HG03575 (cell line): Measurements from ENCODE around the gene SLC16A11.
"Not testable (repeated sequence)": the region's sequence is repeated elsewhere in the genome, so short reads cannot be mapped to it uniquely, and the experiment has no call there.

Source experiments
- ATAC-seq: cut with Tn5 transposase; IDR thresholded peaks from one replicate; pipeline ENCODE4 v1.9.1; 2021; ENCODE audit not compliant: unreplicated experiment, insufficient number of reproducible peaks, low FRiP score; ENCODE audit errors: extremely low read depth

The SLC16A11 gene, protein sequence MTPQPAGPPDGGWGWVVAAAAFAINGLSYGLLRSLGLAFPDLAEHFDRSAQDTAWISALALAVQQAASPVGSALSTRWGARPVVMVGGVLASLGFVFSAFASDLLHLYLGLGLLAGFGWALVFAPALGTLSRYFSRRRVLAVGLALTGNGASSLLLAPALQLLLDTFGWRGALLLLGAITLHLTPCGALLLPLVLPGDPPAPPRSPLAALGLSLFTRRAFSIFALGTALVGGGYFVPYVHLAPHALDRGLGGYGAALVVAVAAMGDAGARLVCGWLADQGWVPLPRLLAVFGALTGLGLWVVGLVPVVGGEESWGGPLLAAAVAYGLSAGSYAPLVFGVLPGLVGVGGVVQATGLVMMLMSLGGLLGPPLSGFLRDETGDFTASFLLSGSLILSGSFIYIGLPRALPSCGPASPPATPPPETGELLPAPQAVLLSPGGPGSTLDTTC

DNA sequence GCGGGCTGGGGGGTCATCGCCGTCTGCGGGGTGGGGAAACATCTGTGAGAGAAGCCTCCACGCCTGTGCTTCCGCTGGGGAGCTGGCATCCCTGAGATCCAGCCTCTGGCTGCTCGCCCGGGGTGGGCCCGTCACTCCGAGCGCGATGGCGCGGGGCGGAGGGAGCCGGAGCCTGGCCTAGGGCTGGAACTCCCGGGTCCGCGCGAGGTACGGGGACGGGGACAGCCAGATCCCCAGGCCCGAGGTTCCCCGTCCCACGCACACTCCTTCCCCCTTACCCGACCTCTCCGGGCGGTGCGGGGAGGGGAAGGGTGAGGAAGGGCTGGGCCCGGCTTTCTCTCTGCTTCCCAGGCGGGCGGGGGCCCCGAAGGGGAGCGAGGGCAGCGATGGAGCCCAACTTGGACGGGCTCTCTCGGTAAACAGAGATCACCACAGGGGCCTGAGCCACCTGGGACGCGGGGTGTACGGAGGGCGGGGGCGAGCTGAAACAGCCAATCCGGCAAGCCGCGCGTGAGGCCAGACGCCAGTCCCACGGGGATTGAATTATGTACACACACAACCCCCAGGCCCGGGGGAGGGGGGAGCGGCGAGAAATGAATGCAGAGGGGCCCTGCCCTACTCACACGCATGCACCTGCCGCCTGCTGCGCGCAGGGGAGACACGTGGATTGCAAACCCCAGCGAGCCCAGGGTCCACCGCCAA, at the start of gene SLC16A11:
Gene SLC16A11 (minus strand): TSS at position 596 of the 702 bp plus-strand sequence. CDS start 579 bp downstream, at position 17.
- no peak for ATAC-seq

DNA sequence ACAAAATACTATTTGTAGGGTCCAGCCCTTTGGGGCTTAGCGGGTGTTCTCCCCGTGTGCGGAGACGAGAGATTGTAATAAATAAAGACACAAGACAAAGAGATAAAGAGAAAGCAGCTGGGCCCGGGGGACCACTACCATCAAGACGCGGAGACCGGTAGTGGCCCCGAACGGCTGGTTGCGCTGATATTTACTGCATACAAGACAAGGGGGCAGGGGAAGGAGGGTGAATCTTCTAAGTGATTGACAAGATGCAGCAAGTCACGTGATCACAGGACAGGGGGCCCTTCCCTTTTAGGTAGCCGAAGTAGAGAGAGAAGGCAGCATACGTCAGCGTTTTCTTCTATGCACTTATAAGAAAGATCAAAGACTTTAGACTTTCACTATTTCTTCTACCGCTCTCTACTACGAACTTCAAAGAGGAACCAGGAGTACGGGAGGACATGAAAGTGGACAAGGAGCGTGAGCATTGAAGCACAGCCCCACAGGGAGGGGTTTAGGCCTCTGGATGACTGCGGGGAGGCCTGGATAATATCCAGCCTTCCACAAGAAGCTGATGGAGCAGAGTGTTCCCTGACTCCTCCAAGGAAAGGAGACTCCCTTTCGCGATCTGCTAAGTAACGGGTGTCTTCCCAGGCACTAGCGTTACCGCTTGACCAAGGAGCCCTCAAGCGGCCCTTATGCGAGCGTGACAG, 47.6 kb upstream of the SLC16A11 start:
- not testable (repeated sequence) for ATAC-seq

DNA sequence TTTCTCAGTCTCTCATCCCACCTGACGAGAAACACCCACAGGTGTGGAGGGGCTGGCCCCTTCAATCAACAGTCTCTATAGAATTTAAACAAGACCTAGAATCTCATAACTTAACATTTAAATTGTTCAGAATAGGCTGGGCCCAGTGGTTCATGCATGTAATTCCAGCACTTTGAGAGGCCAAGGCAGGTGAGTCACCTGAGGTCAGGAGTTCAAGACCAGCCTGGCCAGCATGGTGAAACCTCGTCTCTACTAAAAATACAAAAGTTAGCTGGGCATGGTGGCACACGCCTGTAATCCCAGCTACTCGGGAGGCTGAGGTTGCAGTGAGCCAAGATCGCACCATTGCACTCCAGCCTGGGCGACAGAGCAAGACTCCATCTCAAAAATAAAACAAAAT, 45.7 kb upstream of the SLC16A11 start:
- ATAC-seq = not testable (repeated sequence)

DNA sequence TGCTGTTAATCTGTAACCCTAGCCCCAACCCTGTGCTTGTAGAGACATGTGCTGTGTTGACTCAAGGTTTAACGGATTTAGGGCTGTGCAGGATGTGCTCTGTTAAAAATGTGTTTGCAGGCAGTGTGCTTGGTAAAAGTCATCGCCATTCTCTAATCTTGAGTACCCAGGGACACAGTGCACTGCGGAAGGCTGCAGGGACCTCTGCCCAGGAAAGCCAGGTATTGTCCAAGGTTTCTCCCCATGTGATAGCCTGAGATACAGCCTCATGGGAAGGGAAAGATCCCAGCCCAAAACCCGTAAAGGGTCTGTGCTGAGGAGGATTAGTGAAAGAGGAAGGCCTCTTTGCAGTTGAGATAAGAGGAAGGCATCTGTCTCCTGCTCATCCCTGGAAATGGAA, 44.5 kb upstream of the SLC16A11 start:
- ATAC-seq = not testable (repeated sequence)

DNA sequence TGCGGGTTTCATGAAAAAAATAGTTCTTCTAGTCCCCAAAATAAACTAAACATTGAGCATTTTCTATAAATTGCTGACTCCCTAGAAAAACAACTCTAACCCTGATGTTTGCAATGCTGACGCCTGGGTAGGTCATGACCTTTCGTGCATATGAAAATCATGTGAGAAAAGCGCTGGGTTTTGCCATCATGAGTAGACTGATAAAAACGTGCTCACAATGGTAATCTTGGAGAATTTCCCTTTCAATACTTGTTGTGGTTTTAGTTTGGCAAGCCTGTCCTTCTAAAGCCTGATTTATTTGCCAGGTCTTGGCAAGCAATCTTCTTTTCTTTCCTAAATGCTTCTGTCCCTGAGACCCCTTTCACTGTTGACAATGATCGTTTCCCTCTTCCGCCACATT, 40.2 kb upstream of the SLC16A11 start:
- no peak for ATAC-seq

DNA sequence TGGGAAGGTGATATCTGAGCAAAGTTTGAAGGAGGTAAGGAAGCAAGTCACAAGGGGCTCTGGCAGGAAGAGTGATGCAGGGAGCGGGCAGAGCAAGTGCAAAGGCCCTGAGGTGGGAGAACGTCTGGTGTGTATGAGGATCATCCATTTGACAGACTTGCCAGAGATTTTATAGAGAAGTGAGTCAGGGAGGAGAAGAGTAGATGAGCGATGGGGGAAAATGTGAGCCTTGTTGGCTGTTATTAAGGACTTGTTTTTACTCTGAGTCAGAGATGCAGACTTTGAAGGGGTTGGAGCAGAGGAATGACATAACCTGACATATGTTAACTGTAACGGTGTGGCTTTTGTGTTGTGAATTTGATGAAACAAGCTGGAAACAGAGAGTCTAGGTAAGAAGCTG, 39.7 kb upstream of the SLC16A11 start:
- ATAC-seq = no peak

DNA sequence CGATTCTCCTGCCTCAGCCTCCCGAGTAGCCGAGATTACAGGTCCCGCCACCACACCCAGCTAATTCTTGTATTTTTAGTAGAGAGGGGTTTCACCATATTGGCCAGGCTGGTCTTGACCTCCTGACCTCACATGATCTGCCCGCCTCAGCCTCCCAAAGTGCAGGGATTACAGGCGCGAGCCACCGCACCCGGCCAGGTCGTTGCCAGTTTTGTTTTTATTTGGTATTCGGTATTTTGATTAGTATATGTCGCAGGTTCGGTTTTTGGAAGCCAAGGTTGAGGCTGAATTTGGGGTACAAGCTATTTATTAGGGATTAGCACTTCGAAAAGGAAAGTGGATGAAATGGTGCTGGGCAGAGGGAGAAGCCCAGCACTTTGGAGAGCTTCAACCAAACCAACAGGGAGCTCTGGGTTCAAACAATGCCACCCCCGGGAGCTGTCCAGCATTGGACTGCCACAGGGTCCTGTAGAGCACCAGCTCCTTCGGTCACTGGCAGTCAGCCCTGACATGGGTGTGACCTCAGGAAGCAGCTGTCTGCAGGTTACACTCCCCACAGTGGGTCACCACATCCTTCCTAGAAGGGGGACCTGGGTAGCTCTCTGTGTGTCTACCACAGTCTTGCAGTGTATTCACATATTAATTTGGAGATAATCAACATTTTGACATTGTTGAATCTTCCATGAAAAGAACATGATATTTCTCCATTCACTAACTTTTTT, 37.6 kb upstream of the SLC16A11 start:
- no peak for ATAC-seq

DNA sequence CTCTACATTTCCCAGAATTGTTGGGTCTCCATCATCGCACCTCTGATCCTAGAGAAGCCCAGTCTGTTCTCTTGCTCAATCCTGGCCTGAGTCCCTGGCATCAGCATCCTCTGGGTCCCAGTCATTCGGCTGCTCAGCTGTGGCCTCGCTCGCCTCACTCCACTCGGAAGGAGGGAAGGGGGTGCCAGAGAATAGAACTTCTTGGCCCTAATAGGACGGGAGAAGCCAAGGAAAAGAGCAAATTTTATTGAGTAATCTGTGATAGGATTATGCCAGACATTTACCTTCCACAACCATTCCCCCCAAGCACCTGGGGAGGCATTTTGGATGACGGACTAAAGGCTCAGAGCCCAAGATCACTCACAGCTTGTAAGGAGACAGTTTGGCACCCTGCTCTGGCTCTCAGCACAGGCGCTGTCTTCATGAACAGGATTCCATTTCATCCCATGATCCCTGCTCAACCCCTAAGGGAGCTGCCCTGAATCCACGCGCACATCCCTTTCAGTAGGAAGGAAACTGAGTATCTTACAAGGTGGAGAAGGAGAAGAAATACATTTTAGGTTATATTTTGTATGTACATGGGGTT, 36.7 kb upstream of the SLC16A11 start:
- ATAC-seq = no peak

DNA sequence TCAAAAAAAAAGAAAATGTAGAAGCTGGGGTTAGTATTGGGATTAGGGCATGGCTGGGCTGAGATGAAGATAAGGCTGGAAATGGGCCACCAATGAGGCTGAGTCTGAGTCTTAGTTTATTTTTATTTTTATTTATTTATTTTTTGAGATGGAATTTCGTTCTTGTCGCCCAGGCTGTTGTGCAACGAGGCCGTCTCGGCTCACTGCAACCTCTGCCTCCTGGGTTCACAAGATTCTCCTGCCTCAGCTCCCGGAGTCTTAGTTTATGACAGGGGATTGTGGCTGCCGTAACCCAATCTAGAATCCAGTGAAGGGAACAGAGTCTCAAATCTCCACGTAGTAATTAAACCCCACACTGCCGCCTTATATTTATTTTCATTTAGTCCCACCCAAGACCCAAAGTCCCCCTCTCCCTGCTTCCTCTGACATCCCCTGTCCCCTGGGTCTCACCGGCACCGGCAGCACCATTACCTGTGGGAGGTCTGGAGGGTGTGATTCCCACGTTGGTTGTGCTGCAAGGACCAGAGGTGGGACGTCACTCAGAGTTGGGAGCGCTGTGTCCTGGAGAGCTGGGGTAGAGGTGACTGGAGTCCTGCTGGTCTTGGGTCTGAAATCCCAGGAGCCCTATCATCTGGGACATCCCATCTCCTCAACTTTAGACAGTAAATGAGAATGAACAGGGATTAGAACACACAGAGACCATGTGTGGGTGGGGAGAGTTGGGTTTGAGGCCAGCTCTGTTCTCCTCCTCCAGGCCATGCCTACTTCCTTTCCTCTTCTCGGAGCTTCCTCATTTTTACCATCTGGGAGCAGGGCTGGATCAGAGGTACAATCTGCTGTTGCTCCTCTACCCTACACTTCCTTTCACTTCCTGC, 35.9 kb upstream of the SLC16A11 start, which contains the start of gene CLEC10A:
Gene CLEC10A (minus strand): TSS at position 671 of the 875 bp plus-strand sequence. CDS start 1,439 bp downstream, outside the sequence.
- ATAC-seq = no peak

DNA sequence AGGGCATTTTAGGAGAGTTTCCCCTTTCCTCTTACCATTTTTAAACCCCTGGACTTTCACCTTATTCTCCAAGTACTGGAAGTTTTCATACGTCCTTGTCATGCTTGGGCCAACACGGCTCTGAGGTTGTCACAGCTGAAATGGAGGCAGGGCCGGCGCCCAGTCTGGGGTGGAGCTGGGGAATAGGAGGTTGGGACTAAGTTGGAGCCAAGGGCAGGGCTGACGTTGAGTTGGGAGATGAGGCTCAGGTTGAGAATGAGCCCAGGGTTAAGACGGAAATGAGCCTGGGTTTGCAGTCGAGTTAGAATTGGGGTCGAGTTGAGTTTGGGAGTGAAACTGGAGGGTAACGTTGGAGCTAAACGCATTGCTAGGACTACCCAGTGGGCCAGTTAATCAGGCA, 34.8 kb upstream of the SLC16A11 start:
- no peak for ATAC-seq

DNA sequence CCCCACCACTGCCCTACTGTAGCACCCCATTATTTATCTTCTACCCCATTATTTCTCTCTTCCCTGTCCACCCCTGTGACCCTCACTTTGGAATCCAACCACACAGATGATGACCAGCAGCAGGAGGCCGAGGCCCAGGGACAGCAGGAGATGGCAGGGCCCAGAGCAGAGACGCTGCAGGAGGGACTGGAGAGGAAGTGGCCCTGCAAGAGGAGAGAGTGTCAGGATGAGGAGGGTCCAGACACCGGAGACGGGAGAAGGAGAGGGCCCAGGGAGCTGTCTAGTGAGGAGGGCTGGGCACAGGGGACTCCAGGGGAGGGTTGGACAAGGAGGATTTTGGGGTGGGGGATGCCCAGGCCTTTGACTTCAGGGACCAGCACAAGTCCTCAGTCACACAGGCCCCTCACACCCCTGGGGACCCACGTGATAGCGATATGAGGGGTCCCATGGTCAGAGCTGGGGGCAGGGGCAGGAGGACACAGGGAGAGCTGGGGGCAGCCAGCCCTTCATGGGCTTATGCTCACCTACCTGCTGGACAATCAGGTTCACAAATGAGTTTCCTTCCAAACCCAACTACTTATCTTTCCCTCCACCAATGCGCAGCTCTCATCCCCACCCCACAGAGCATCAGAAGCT, 34.1 kb upstream of the SLC16A11 start:
- ATAC-seq = no peak

DNA sequence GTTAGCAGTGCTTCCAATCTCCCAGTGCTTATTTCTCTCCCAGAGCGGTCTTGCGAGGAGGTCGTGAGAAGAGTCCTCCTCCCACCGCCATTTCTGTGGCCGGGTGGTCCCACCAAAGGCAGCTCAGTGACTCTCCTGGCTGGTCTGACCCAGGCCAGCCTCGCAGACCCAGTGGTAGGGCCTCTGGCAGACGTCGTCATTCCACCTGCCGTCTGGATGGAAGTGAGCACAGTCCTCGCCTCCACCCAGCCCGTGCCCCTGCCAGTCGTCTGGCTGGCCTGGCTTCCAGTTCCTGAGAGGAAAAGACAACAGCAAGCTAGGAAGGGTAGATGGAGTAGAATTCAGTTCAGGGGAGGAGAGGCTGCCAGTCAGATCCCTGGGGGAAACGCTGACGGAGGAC, 31.0 kb upstream of the SLC16A11 start:
- ATAC-seq = no peak

DNA sequence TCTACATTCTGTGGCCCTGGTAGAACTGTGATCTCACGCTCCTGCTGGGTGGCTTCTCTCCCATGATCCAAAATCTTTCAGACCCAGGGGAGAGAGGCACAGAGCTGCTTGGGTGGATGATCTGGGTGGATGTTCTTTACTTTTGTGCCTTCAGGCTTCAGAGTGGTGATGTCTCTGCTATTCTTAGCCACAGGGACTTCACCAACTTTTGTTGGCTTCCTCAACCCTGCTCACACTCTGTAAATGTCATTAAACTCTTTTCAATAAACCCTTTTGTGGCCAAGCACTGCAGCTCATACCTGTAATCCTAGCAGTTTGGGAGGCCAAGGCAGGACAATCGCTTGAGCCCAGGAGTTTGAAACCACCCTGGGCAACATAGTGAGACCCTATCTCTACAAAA, 28.5 kb upstream of the SLC16A11 start:
- no peak for ATAC-seq

DNA sequence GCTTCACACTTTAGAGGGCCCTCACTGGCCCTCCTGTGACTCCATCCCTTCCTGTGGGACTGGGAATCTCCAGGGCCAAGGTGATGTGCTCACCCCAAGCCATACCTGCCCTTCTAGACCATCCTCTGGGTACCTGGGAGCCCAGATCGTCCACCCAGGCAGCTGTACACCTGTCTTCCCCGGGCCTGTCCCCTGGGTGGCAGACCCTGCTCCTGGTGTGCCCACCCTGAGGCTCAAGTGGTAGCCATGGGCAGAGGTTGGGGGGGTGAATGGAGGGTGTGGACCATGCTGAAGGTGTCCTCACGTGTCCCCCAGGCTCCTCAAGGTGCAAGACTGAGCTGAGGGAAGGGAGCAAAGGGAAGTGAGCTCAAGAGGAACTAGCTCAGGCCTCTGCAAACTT, 26.8 kb upstream of the SLC16A11 start:
- no peak for ATAC-seq

DNA sequence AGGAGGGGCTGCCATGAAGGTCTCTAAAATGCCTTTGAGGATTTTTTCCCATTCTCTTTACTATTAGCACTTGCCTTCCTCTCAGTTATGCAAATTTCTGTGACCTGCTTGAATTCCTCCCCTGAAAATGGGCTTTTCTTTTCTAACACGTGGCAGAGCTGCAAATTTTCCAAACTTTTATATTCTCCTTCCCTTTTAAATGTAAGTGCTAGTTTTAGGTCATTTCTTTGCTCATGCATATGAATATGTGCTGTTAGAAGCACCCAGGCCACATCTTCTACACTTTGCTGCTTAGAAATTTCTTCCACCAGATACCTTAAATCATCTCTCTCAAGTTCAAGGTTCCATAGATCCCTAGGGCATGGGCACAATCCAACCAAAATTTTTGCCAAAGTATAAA, 24.4 kb upstream of the SLC16A11 start:
- ATAC-seq = no peak

DNA sequence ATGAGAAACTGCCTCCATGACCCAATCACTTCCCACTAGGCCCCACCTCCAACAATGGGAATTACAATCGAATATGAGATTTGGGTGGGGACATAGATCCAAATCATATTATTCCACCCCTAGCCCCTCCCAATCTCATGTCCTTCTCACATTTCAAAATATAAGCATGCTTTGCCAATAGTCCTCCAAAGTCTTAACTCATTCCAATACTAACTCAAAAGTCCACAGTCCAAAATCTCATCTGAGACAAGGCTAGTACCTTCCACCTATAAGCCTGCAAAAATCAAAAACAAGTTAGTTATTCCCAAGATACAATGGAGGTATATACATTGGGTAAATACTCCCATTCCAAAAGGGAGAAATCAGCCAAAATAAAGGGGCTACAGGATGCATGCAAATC, 23.3 kb upstream of the SLC16A11 start:
- no peak for ATAC-seq

DNA sequence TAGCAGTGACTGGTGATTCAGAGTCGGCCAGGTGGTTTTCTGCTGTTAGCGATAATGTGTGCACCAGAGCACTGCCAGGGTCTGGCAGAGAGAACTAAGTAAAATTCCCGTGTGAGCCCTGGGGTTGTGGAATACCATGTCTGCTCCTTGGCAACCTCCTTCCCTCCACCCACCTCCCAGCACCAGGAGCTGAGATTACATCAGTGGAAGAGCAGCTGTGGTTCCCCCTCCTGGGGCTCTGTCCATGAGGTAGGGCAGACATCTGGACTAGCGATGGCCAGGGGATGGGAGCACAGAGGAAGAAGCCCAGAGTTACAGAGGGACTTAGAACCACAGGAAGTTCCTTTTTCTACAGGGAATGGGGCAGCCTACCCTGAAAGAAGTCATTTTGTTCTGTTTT, 20.4 kb upstream of the SLC16A11 start:
- ATAC-seq = no peak
